Immature natural killer cell (primary cell): ENCODE measurements around the gene ZNF844. TPM values are rescaled to one million over a fixed set of nuclear protein-coding genes. Genes with fewer than 3 reads are reported as not detected.

Experiments
- DNase-seq, 3 donors: peaks; one replicate each; pipeline ENCODE4 v3.0.0; 2022; ENCODE audit warnings: mixed read lengths in 1 of 3
- H3K27ac Mint-ChIP-seq, 6 donors: one replicate each; pipeline ENCODE4 v1.8.0; 2020; ENCODE audit warnings: mixed read lengths in 6 of 6, mild to moderate bottlenecking in 5 of 6, inconsistent platforms in 4 of 6, moderate library complexity in 3 of 6
- H3K27me3 Mint-ChIP-seq, 3 donors: one replicate each; pipeline ENCODE4 v1.8.0; 2020 to 2021; ENCODE audit warnings: low read depth in 3 of 3, mild to moderate bottlenecking in 3 of 3, mixed read lengths in 3 of 3, moderate library complexity in 3 of 3, inconsistent platforms in 1 of 3
- H3K36me3 Mint-ChIP-seq, 3 donors: one replicate each; pipeline ENCODE4 v1.8.0; 2020; ENCODE audit warnings: mixed read lengths in 3 of 3, inconsistent platforms in 2 of 3, mild to moderate bottlenecking in 2 of 3
- H3K4me1 Mint-ChIP-seq, 2 donors: one replicate each; pipeline ENCODE4 v1.8.0; 2020; ENCODE audit warnings: inconsistent platforms in 2 of 2, mild to moderate bottlenecking in 2 of 2, mixed read lengths in 2 of 2, moderate library complexity in 1 of 2
- H3K4me3 Mint-ChIP-seq, 5 donors: one replicate each; pipeline ENCODE4 v1.8.0; 2020; ENCODE audit warnings: mild to moderate bottlenecking in 5 of 5, mixed read lengths in 5 of 5, inconsistent platforms in 3 of 5, moderate library complexity in 3 of 5
- H3K9me3 Mint-ChIP-seq, 6 donors: one replicate each; pipeline ENCODE4 v1.8.0; 2020; ENCODE audit warnings: mild to moderate bottlenecking in 6 of 6, mixed read lengths in 6 of 6, inconsistent platforms in 4 of 6, moderate library complexity in 3 of 6
- polyA plus RNA-seq, 3 donors: library from polyadenylated mRNA; unstranded; fragments of 300-500 nt; fragmentation: Illumina TruSeq; gene quantifications; one replicate each; pipeline ENCODE4 v1.2.3, GENCODE V29; 2021

ZNF844 gene
- polyA plus RNA-seq, 3 donors from 2014 or later: 0.13 to 2.8 (median 2.6) TPM

- no peaks in the 10 kb centered on the region for H3K4me1 Mint-ChIP-seq
- no peak for DNase-seq
- no peaks in the 10 kb centered on the region for H3K9me3 Mint-ChIP-seq
- H3K27me3 Mint-ChIP-seq: peaks cover 0 to 2% (median 0%) of the 10 kb centered on the region in 3 donors
- H3K27ac Mint-ChIP-seq: no peak overlapping the region
- peaks cover 0 to 10% (median 3%) of the 10 kb centered on the region in 3 donors for H3K36me3 Mint-ChIP-seq
- H3K4me3 Mint-ChIP-seq: no peak overlapping the region
These were observed 46.6 kb downstream of the ZNF844 start for GRCh38 chr19:12111176-12111575.

GRCh38 chr19:12111943-12112637 is 47.6 kb downstream of the ZNF844 start:
- Mint-ChIP-seq H3K27me3 (peaks cover 0 to 2% (median 0%) of the 10 kb centered on the region in 3 donors), H3K4me1 (no peaks in the 10 kb centered on the region), H3K27ac (no peak overlapping the region), H3K36me3 (peaks cover 0 to 10% (median 3%) of the 10 kb centered on the region in 3 donors), H3K9me3 (no peaks in the 10 kb centered on the region), H3K4me3 (no peak overlapping the region)
- no peak for DNase-seq

GRCh38 chr19:12112701-12113100 is 48.2 kb downstream of the ZNF844 start:
- no peak for DNase-seq
- H3K4me1 Mint-ChIP-seq: no peaks in the 10 kb centered on the region
- peaks cover 0 to 2% (median 0%) of the 10 kb centered on the region in 3 donors for H3K27me3 Mint-ChIP-seq
- H3K4me3 Mint-ChIP-seq: no peak overlapping the region
- no peaks in the 10 kb centered on the region for H3K9me3 Mint-ChIP-seq
- H3K27ac Mint-ChIP-seq: no peak overlapping the region
- peaks cover 0 to 10% (median 3%) of the 10 kb centered on the region in 3 donors for H3K36me3 Mint-ChIP-seq

GRCh38 chr19:12113121-12113520 is 48.6 kb downstream of the ZNF844 start:
- Mint-ChIP-seq H3K4me1 (no peaks in the 10 kb centered on the region), H3K36me3 (peaks cover 0 to 10% (median 3%) of the 10 kb centered on the region in 3 donors), H3K9me3 (no peaks in the 10 kb centered on the region), H3K4me3 (no peak overlapping the region), H3K27ac (no peak overlapping the region), H3K27me3 (peaks cover 0 to 2% (median 0%) of the 10 kb centered on the region in 3 donors)
- DNase-seq: no peak

- DNase-seq: no peak
- H3K4me3 Mint-ChIP-seq: no peak overlapping the region
- H3K27me3 Mint-ChIP-seq: no peaks in the 10 kb centered on the region
- no peaks in the 10 kb centered on the region for H3K36me3 Mint-ChIP-seq
- H3K9me3 Mint-ChIP-seq: no peaks in the 10 kb centered on the region
- no peaks in the 10 kb centered on the region for H3K4me1 Mint-ChIP-seq
- no peak overlapping the region for H3K27ac Mint-ChIP-seq
These were observed 52.9 kb downstream of the ZNF844 start for GRCh38 chr19:12117201-12117970.

- Mint-ChIP-seq H3K27ac (no peak overlapping the region), H3K4me3 (no peak overlapping the region), H3K27me3 (peaks cover 0 to 4% (median 0%) of the 10 kb centered on the region in 3 donors), H3K9me3 (peaks cover 4 to 15% (median 7%) of the 10 kb centered on the region in 6 donors), H3K36me3 (peaks cover 0 to 12% (median 4%) of the 10 kb centered on the region in 3 donors), H3K4me1 (no peaks in the 10 kb centered on the region)
- peak in 2 of 3 donors; percentile 5 to 12 for DNase-seq
These were observed 62.2 kb downstream of the ZNF844 start for GRCh38 chr19:12126707-12127106.

Other genes starting within 250 kb of the ZNF844 start
- gene ZNF439, start 216.0 kb upstream of the ZNF844 start, polyA plus RNA-seq: 1 to 10 TPM in 2 of 3 donors, not detected in 1; 2.0 to 2.7 TPM
- gene ZNF69, start 176.9 kb upstream of the ZNF844 start, polyA plus RNA-seq: 1 to 10 TPM in 2 of 3 donors, not detected in 1; 2.4 to 3.3 TPM
- 1 to 10 TPM; 1.3 to 3.0 (median 2.4) TPM for gene ZNF700, start 139.6 kb upstream of the ZNF844 start, polyA plus RNA-seq
- gene ZNF763, start 99.7 kb upstream of the ZNF844 start, polyA plus RNA-seq: 1 to 10 TPM in 2 of 3 donors, under 1 TPM in 1; 0.91 to 5.3 (median 2.9) TPM
- gene ZNF433, start 29.1 kb upstream of the ZNF844 start, polyA plus RNA-seq: 1 to 10 TPM; 4.5 to 6.5 (median 5.4) TPM
- not detected for gene ZNF878, start 11.8 kb upstream of the ZNF844 start, polyA plus RNA-seq
- 1 to 10 TPM; 2.2 to 4.1 (median 2.4) TPM for gene ZNF20, start 75.6 kb downstream of the ZNF844 start, polyA plus RNA-seq
- 1 to 10 TPM in 1 of 3 donors, under 1 TPM in 1, not detected in 1; 0.51 to 3.6 TPM for gene ZNF625, start 92.0 kb downstream of the ZNF844 start, polyA plus RNA-seq
- gene ZNF136, start 98.4 kb downstream of the ZNF844 start, polyA plus RNA-seq: 10 to 100 TPM; 15.1 to 20.1 (median 18.6) TPM
- 10 to 100 TPM; 18.6 to 39.5 (median 19.1) TPM for gene ZNF44, start 230.2 kb downstream of the ZNF844 start, polyA plus RNA-seq